HCT116 (cell line): ENCODE results near the gene GNA12. TPM values are rescaled to one million over a fixed set of nuclear protein-coding genes. Genes with fewer than 3 reads are reported as not detected.

Experiments
- ATAC-seq: fragments of 200-7000 bp; cut with Tn5 transposase; 2 replicates; pipeline ENCODE4 v1.9.1; 2020; ENCODE audit warnings: mild to moderate bottlenecking, moderate library complexity
- BruUV-seq: library from RNA; stranded (reverse); fragments of 400-500 nt; replicated peaks from 2 replicates; lab custom pipeline; 2021; lab: Mats Ljungman, UMichigan
- CTCF ChIA-PET: fragments of 300-600 bp; sonication (Branson Sonifier 250); formaldehyde crosslinking; loops from one replicate; lab custom pipeline; 2021; ENCODE audit warnings: antibody characterized with exemption; lab: Charles Lee
- POLR2A ChIA-PET: fragments of 300-600, 350-600 bp; sonication (Branson Sonifier 250); formaldehyde crosslinking; loops from one replicate; lab custom pipeline; 2021; ENCODE audit warnings: antibody characterized with exemption; lab: Charles Lee
- RAD21 ChIA-PET, 2 experiments: fragments of 300-600 bp; sonication (Branson Sonifier 250); formaldehyde crosslinking; loops; one replicate each; lab custom pipeline; 2023; ENCODE audit warnings: low total read pairs in 2 of 2; ENCODE audit not compliant: uncharacterized antibody in 2 of 2, unreplicated experiment in 2 of 2, low non-redundant PET in 1 of 2; lab: Charles Lee
- DNase-seq: peaks from one replicate; pipeline ENCODE4 v3.0.0-alpha.2; 2010; ENCODE audit warnings: low read depth, low spot score
- H2AFZ ChIP-seq: fragments of 200-600 bp; shearing (Covaris generic), sonication (generic); 2 replicates; pipeline ENCODE4 v1.6.1; 2017; ENCODE audit warnings: low read depth, mixed run types, mixed read lengths, antibody characterized with exemption, low read length; ENCODE audit not compliant: poor library complexity, severe bottlenecking
- H3K27ac ChIP-seq: 2 replicates; pipeline ENCODE4 v1.5.1; 2012; ENCODE audit warnings: low read depth, low read length
- H3K27me3 ChIP-seq: fragments of 200-600 bp; sonication (generic); 2 replicates; pipeline ENCODE4 v1.6.1; 2016; ENCODE audit warnings: mixed run types, low read length, mixed read lengths; ENCODE audit not compliant: insufficient read depth
- H3K36me3 ChIP-seq, 2 experiments: fragments of 200-500 bp in 1 of 2; fragments of 200-600 bp in 1 of 2; sonication (Bioruptor generic) in 1 of 2; sonication (generic) in 1 of 2; 2 replicates each; pipeline versions ENCODE4 v1.5.1 to v1.6.1; 2014 to 2016; ENCODE audit warnings: low read length in 2 of 2, inconsistent platforms in 1 of 2, mixed read lengths in 1 of 2, mixed run types in 1 of 2; ENCODE audit not compliant: insufficient read depth in 2 of 2, control insufficient read depth in 1 of 2
- H3K4me1 ChIP-seq, 2 experiments: fragments of 200-600 bp in 1 of 2; sonication (generic) in 1 of 2; 2 replicates each; pipeline versions ENCODE4 v1.5.1 to v1.6.1; 2012 to 2017; ENCODE audit warnings: low read length in 2 of 2, inconsistent platforms in 1 of 2, mild to moderate bottlenecking in 1 of 2, mixed read lengths in 1 of 2, mixed run types in 1 of 2, moderate library complexity in 1 of 2; ENCODE audit not compliant: insufficient read depth in 2 of 2, control insufficient read depth in 1 of 2
- H3K4me2 ChIP-seq: fragments of 200-600 bp; sonication (generic); 2 replicates; pipeline ENCODE4 v1.6.1; 2017; ENCODE audit warnings: mixed run types, low read length, mixed read lengths
- H3K4me3 ChIP-seq, 2 experiments: fragments of 200-600 bp in 1 of 2; sonication (generic) in 1 of 2; replicated peaks in 1 of 2; 2 replicates each; pipeline ENCODE4 v1.5.1; 2011 to 2016; ENCODE audit warnings: low read length in 2 of 2, control low read depth in 1 of 2, low read depth in 1 of 2, mild to moderate bottlenecking in 1 of 2, mixed read lengths in 1 of 2, mixed run types in 1 of 2
- H3K79me2 ChIP-seq: fragments of 200-600 bp; sonication (generic); 2 replicates; pipeline ENCODE4 v1.6.1; 2017; ENCODE audit warnings: mild to moderate bottlenecking, mixed run types, low read length, moderate library complexity, mixed read lengths; ENCODE audit not compliant: insufficient read depth
- H3K9ac ChIP-seq: fragments of 200-600 bp; sonication (generic); 2 replicates; pipeline ENCODE4 v1.6.1; 2016; ENCODE audit warnings: low read length, mixed read lengths
- H3K9me2 ChIP-seq: fragments of 200-600 bp; sonication (generic), shearing (Covaris generic); 2 replicates; pipeline ENCODE4 v1.6.1; 2017; ENCODE audit warnings: mixed run types, mild to moderate bottlenecking, moderate library complexity; ENCODE audit not compliant: insufficient read depth
- H3K9me3 ChIP-seq, 2 experiments: fragments of 200-500 bp in 1 of 2; fragments of 200-600 bp in 1 of 2; sonication (Bioruptor generic) in 1 of 2; sonication (generic) in 1 of 2; 2 replicates each; pipeline ENCODE4 v1.6.1; 2014 to 2017; ENCODE audit warnings: low read length in 2 of 2, mixed read lengths in 2 of 2, inconsistent platforms in 1 of 2, low read depth in 1 of 2, mild to moderate bottlenecking in 1 of 2, mixed run types in 1 of 2, moderate library complexity in 1 of 2; ENCODE audit not compliant: control insufficient read depth in 1 of 2, insufficient read depth in 1 of 2
- H4K20me1 ChIP-seq: fragments of 200-600 bp; sonication (generic), shearing (Covaris generic); 2 replicates; pipeline ENCODE4 v1.6.1; 2017; ENCODE audit warnings: mixed run types, mild to moderate bottlenecking, moderate library complexity; ENCODE audit not compliant: insufficient read depth
- ATF3 ChIP-seq: IDR thresholded peaks from 2 replicates; pipeline ENCODE4 v1.6.1; 2012
- CEBPB ChIP-seq: IDR thresholded peaks from 2 replicates; pipeline ENCODE4 v1.6.1; 2012; ENCODE audit warnings: low read depth
- CTCF ChIP-seq, 3 experiments: fragments of 200-600 bp in 1 of 3; sonication (generic) in 1 of 3; IDR thresholded peaks in 2 of 3; conservative IDR thresholded peaks in 1 of 3; 2 replicates each; pipeline ENCODE4 v1.5.1; 2012 to 2017; ENCODE audit warnings: low read depth in 2 of 3, low read length in 2 of 3, antibody characterized with exemption in 1 of 3, borderline replicate concordance in 1 of 3, control low read depth in 1 of 3, mild to moderate bottlenecking in 1 of 3, mixed read lengths in 1 of 3, mixed run types in 1 of 3, moderate library complexity in 1 of 3; ENCODE audit not compliant: insufficient read depth in 1 of 3
- EGR1 ChIP-seq: IDR thresholded peaks from 2 replicates; pipeline ENCODE4 v1.6.1; 2012; ENCODE audit warnings: low read depth
- ELF1 ChIP-seq: IDR thresholded peaks from 2 replicates; pipeline ENCODE4 v1.6.1; 2012; ENCODE audit warnings: low read depth, borderline replicate concordance
- EZH2phosphoT487 ChIP-seq: fragments of 200-600 bp; IDR thresholded peaks from 2 replicates; pipeline ENCODE4 v1.6.1; 2018; ENCODE audit warnings: antibody characterized with exemption, borderline replicate concordance
- FOSL1 ChIP-seq: IDR thresholded peaks from 2 replicates; pipeline ENCODE4 v1.6.1; 2012; ENCODE audit warnings: low read depth
- JUND ChIP-seq: IDR thresholded peaks from 2 replicates; pipeline ENCODE4 v1.6.1; 2012
- MAX ChIP-seq: IDR thresholded peaks from 2 replicates; pipeline ENCODE4 v1.6.1; 2012
- POLR2AphosphoS5 ChIP-seq: IDR thresholded peaks from 2 replicates; pipeline ENCODE4 v1.6.1; 2011; ENCODE audit warnings: mild to moderate bottlenecking, low read depth, low read length, moderate library complexity
- RAD21 ChIP-seq: IDR thresholded peaks from 2 replicates; pipeline ENCODE4 v1.6.1; 2012; ENCODE audit warnings: low read depth, mild to moderate bottlenecking
- SIN3A ChIP-seq: IDR thresholded peaks from 2 replicates; pipeline ENCODE4 v1.6.1; 2012; ENCODE audit warnings: low read depth
- SP1 ChIP-seq: IDR thresholded peaks from 2 replicates; pipeline ENCODE4 v1.6.1; 2012; ENCODE audit warnings: low read depth
- SRF ChIP-seq: IDR thresholded peaks from 2 replicates; pipeline ENCODE4 v1.6.1; 2012; ENCODE audit warnings: low read depth
- YY1 ChIP-seq: IDR thresholded peaks from 2 replicates; pipeline ENCODE4 v1.6.1; 2011; ENCODE audit warnings: low read length, low read depth, moderate library complexity, mild to moderate bottlenecking; ENCODE audit not compliant: insufficient replicate concordance; ENCODE audit errors: extremely low read depth
- ZBTB33 ChIP-seq: IDR thresholded peaks from 2 replicates; pipeline ENCODE4 v1.6.1; 2011; ENCODE audit warnings: mild to moderate bottlenecking, low read length, moderate library complexity; ENCODE audit not compliant: insufficient replicate concordance; ENCODE audit errors: extremely low read depth
- ZFX ChIP-seq: fragments of 450-650 bp; IDR thresholded peaks from 2 replicates; pipeline ENCODE4 v1.6.1; 2017
- ZNF274 ChIP-seq: fragments of 200-500 bp; sonication (Bioruptor generic); IDR thresholded peaks from 2 replicates; pipeline ENCODE4 v1.6.1; 2014; ENCODE audit warnings: mild to moderate bottlenecking, low read depth, low read length, inconsistent platforms
- intact Hi-C: fragments of 100-400 bp; cut with micrococcal nuclease; formaldehyde crosslinking; loops from 2 replicates; pipeline ENCODE4 v1.10.0; 2022
- total RNA-seq: library from RNA; stranded (reverse); gene quantifications from one replicate; pipeline ENCODE4 v1.2.1, GENCODE V29; 2021; ENCODE audit not compliant: unreplicated experiment

Gene GNA12
- total RNA-seq, 1 experiment from 2014 or later = 32.6 TPM

- peaks cover 5 to 9% of the 10 kb centered on the region in 2 experiments; a peak in 3 of 4 replicates for H3K36me3 ChIP-seq
- H3K4me3 ChIP-seq = no peak overlapping the region
- H3K4me1 ChIP-seq = no peaks in the 10 kb centered on the region
- H2AFZ ChIP-seq = no peak overlapping the region
- no peaks in the 10 kb centered on the region for H4K20me1 ChIP-seq
- intact Hi-C loops = no loop called here
- ATAC-seq = no peak
- no peaks in the 10 kb centered on the region for H3K9me3 ChIP-seq
- no TSS peak for BruUV-seq
- TF ChIP-seq YY1 (no peak), ZFX (no peak), SRF (no peak), EGR1 (no peak), FOSL1 (no peak), MAX (no peak), ATF3 (no peak), EZH2phosphoT487 (no peak), RAD21 (no peak), SP1 (no peak), CTCF (IDR thresholded peaks at IDR 0.05 in 2 of 3, conservative IDR thresholded peaks at IDR 0.05 in 1 of 3; ENCODE audit: borderline replicate concordance in 1 of 3, insufficient read depth in 1 of 3, low read depth in 2 of 3, low read length in 2 of 3) (no peak), ELF1 (no peak), ZBTB33 (no peak), ZNF274 (no peak), CEBPB (no peak), POLR2AphosphoS5 (no peak), JUND (no peak), SIN3A (no peak)
- CTCF ChIA-PET = no interaction called here
- H3K79me2 ChIP-seq = 0 out of 2 replicates have a peak, but pooled peaks cover 6% of the 10 kb centered on the region
- H3K4me2 ChIP-seq = no peak overlapping the region
- POLR2A ChIA-PET = no interaction called here
- H3K9me2 ChIP-seq = no peaks in the 10 kb centered on the region
- no peak overlapping the region for H3K9ac ChIP-seq
- no peak for DNase-seq
- no peak overlapping the region for H3K27ac ChIP-seq
- no peaks in the 10 kb centered on the region for H3K27me3 ChIP-seq
- RAD21 ChIA-PET = no interaction called here
Observed at GRCh38 chr7:2792856-2793487, 51.1 kb downstream of the GNA12 start.
